GM18868 (cell line): ENCODE measurements around the gene XRCC5.
"Not testable (repeated sequence)": the region's sequence is repeated elsewhere in the genome, so short reads cannot be mapped to it uniquely, and the experiment has no call there.

Source experiments
- ATAC-seq: cut with Tn5 transposase; IDR thresholded peaks from one replicate; pipeline ENCODE4 v1.9.1; 2021; ENCODE audit warnings: mild to moderate bottlenecking, moderate library complexity; ENCODE audit not compliant: unreplicated experiment

The XRCC5 gene

DNA sequence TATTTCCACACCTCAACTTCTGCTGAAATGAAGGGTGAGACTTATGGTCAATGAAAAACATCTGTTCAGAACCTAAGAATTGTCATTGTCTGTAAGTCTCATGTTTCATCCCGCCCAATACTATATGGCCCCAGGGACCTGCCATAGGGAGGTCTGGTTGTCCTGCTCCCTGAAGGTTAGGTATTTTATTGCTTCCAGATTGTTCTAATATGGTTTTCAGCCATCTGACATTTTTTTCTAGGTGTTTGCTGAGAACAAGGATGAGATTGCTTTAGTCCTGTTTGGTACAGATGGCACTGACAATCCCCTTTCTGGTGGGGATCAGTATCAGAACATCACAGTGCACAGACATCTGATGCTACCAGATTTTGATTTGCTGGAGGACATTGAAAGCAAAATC is 7.3 kb downstream of the XRCC5 start:
- ATAC-seq, result no peak

GRCh38 chr2:216117561-216118340 is 8.6 kb downstream of the XRCC5 start:
- no peak for ATAC-seq

GRCh38 chr2:216118474-216118873 is 9.3 kb downstream of the XRCC5 start:
- ATAC-seq, result no peak

DNA sequence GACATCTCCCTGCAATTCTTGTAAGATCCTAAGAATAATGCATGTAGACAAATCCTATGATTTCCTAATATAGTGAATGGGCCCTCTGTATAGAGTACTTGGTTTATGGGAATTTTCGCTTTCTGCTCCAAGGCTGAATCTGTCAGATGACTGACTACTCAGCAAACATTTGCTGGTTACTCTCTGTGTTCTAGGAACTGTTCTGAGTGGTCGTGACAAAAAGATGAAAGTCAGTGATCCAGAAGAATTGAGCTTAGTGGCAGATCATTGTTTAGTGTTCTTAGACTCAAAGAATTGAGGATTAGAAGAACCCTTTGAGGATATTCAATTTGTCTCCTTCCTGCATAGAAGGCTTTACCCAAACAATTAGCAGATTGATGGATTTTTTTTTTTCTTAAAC is 10.0 kb downstream of the XRCC5 start:
- ATAC-seq, result no peak

- ATAC-seq, result no peak
These were observed 10.8 kb downstream of the XRCC5 start for GRCh38 chr2:216119986-216120385.

- no peak for ATAC-seq
These were observed 12.1 kb downstream of the XRCC5 start for GRCh38 chr2:216121255-216121654.

- ATAC-seq, result no peak
These were observed 17.8 kb downstream of the XRCC5 start for GRCh38 chr2:216126943-216127342.

DNA sequence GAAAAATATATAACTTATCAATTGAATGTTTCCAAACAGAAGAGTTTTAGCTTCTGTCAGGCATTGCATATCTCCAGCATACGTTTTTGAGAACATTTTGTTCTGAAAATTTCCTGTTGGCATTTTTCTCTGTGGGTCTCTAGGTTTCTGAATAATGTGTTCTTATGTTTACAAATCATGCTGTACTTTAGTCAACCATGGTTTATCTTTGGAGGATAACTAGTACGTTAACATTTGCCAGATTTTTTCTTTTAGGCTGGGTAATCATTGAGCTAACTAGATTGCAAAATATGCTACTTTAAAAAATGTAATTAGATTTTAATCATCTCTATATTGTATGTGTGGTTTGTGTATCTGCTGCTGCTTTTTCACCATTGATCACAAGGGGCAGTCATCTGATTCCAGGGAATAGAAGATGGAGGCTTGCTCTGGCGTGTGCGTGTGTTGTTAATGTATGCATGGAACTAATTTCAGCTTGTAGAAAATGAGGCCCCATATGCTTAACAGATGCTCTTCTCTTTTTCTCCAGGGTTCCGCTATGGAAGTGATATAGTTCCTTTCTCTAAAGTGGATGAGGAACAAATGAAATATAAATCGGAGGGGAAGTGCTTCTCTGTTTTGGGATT is 21.3 kb downstream of the XRCC5 start:
- ATAC-seq, result no peak

- ATAC-seq, result no peak
These were observed 22.2 kb downstream of the XRCC5 start for GRCh38 chr2:216131175-216131926.

- no peak for ATAC-seq
These were observed 23.4 kb downstream of the XRCC5 start for GRCh38 chr2:216132585-216132984.

GRCh38 chr2:216133397-216133796 is 24.2 kb downstream of the XRCC5 start:
- ATAC-seq, result no peak

GRCh38 chr2:216134958-216135541 is 25.9 kb downstream of the XRCC5 start:
- no peak for ATAC-seq

GRCh38 chr2:216139884-216140283 is 30.7 kb downstream of the XRCC5 start:
- no peak for ATAC-seq

DNA sequence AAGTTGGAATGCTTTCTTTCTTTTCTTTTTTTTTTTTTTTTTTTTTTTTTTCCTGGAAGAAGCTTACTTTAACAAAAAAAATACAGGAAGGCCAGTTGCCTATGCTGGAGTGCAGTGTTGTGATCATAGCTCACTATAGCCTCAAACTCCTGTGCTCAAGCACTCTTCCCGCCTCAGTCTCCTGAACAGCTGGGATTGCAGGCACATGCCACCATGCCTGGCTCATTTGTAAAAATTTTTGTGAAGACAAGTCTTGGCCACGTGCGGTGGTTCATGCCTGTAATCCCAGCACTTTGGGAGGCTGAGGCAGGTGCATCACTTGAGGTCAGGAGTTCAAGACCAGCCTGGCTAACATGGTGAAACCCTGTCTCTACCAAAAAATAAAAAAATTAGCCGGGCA is 32.4 kb downstream of the XRCC5 start:
- not testable (repeated sequence) for ATAC-seq

DNA sequence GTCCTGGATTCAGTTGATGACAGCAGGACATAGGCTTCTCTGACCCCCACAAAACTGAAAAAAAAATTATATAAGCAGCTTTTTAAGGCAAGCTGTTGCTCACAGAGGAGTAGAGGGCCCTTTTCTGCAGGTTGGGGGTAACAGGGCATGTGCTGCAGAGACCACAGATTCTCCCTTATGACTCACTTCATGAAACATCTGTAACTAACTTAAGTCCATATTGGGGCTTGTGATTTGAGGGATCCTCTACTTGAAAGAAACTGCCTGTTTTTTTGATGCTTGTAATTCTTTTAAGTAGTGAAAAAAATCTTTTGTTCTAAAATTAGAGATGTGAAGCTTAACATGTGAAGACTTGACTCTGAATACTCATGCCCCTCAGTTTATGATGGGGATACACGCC is 33.4 kb downstream of the XRCC5 start:
- ATAC-seq, result peak; percentile 100

DNA sequence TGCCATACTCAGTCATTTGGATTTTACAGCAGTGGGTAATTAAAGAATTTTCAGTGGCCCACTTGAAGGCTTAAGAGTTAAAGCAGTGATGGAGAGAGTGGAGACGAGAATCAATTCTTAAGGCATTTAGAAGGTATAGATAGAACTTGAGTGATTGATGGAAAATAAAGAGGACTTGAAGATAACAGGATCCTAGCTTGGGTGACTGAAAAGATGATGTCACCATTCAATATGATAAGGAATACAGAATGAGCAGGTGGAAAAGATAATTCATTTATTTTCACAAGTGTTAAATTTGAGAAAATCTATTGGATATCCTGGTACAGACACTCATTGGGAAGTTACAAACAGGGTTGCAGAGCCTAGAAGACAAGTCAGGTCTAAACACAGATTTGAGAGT is 35.2 kb downstream of the XRCC5 start:
- ATAC-seq, result no peak

DNA sequence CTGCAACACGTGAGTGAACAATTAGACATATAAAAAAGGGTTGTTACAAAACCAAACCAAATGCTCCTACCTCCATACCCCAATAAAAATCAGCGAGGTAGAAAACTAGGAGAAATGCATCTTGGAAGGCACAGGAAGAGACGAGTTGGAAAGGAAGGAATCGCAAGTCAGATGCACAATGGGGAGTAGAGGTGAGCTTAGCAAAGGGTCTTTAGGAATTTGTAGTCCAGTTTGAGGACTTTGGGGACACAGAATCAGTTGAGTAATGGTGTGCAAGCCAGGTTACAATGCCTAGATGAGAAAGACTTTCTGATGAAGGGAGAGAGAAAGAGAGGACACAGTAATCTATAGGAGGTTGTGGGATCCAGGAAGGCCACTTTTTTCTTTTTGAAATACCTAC is 35.7 kb downstream of the XRCC5 start:
- no peak for ATAC-seq

- no peak for ATAC-seq
These were observed 37.4 kb downstream of the XRCC5 start for GRCh38 chr2:216146573-216146972.

DNA sequence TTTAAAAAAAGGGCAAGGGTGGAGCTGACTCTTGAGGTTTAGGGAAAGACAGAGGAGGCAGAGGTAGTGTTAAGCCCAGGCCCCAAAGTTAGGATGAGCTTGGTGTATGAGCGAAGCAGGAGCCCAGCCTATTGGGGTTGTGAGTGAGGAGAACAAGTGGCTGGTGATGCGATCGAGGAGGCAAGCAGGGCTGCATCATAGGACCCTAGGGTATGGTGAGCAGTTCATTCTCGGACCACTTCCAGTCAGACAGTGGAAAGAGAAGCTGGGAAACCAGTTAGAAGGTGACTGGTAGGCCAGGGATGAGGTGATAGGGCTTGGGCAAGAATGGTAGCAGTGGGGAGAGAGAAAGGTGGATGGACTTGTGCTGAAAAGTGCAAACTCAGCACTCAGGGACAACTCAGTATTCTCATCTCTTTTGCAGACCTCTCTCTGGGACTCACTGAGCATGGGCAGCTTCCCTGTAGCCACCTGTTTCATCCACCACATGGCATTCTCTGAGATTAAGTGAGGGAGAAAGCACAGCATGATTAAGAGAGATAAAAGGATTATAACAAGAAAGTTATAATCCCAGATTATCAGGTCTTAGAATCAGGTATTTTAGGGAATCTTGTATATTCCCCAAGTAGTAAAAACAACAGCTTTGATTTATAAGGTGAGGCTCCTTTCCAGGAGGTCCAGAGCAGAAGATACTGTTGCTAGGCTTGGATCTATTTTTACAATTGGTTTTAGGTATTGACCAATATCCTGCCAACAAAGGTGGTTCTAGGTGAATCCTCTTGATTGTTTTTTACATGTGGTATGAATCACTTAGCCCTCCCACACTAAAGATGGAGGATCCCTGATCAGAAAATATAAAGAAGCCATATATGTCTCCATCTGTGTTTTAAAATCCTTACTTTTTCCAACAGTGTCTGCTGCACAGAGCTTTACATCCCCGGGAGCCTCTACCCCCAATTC is 38.3 kb downstream of the XRCC5 start:
- ATAC-seq, result no peak

DNA sequence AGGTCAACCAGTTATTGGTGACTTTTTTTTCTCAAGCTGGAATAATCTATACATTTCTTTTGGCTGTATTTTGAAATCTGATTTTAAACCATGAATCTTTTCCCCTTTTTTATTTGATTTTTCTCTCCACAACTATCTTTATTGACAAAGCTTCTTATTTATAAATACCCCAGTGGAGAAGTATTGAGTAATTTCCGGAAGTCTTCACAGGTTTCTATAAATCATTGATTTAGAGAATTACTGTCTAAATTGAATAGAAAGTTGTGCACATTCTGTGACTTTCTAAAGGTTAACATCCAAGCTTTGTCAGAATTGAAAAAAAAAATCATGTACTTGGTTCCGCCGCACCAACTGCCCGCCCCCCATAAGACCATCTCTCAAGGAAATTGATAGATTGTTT is 39.8 kb downstream of the XRCC5 start:
- ATAC-seq, result no peak
